CD14-positive monocyte (primary cell): ENCODE results near the gene ANGEL2. TPM values are rescaled to one million over a fixed set of nuclear protein-coding genes. Genes with fewer than 3 reads are reported as not detected.

Experiments used
- DNase-seq, 3 donors: peaks; one replicate each; pipeline ENCODE4 v3.0.0-alpha.2; 2011 to 2022
- H2AFZ ChIP-seq: 2 replicates; pipeline ENCODE4 v1.6.0; 2012; ENCODE audit warnings: mild to moderate bottlenecking, low read depth, low read length, inconsistent platforms; ENCODE audit not compliant: insufficient read depth, poor library complexity, severe bottlenecking
- H3K27ac ChIP-seq, 2 donors: 1 replicate in 1 of 2; 2 replicates in 1 of 2; pipeline ENCODE4 v1.5.1; 2012 to 2013; ENCODE audit warnings: low read length in 2 of 2, control low read depth in 1 of 2, inconsistent platforms in 1 of 2, low read depth in 1 of 2, mild to moderate bottlenecking in 1 of 2
- H3K27me3 ChIP-seq, 2 donors: one replicate each; pipeline versions ENCODE4 v1.6.0 to v1.6.1; 2011 to 2013; ENCODE audit warnings: low read length in 2 of 2; ENCODE audit not compliant: control insufficient read depth in 2 of 2, insufficient read depth in 2 of 2
- H3K36me3 ChIP-seq, 2 donors: replicated peaks in 1 of 2; 1 replicate in 1 of 2; 2 replicates in 1 of 2; pipeline versions ENCODE4 v1.5.1 to v1.6.1; 2012 to 2013; ENCODE audit warnings: low read length in 2 of 2, control low read depth in 1 of 2, inconsistent platforms in 1 of 2, mild to moderate bottlenecking in 1 of 2; ENCODE audit not compliant: insufficient read depth in 2 of 2, control insufficient read depth in 1 of 2
- H3K4me1 ChIP-seq, 2 donors: 1 replicate in 1 of 2; 2 replicates in 1 of 2; pipeline versions ENCODE4 v1.5.1 to v1.6.1; 2012 to 2013; ENCODE audit warnings: low read length in 2 of 2, control low read depth in 1 of 2, inconsistent platforms in 1 of 2, mild to moderate bottlenecking in 1 of 2, moderate library complexity in 1 of 2; ENCODE audit not compliant: insufficient read depth in 2 of 2, control insufficient read depth in 1 of 2
- H3K4me2 ChIP-seq: replicated peaks from 2 replicates; pipeline ENCODE3; 2012; ENCODE audit warnings: low read length, moderate library complexity, mild to moderate bottlenecking; ENCODE audit not compliant: poor library complexity, severe bottlenecking; ENCODE audit errors: extremely low read depth
- H3K4me3 ChIP-seq, 3 experiments: fragments of 200-600 bp in 1 of 3; sonication (generic) in 1 of 3; replicated peaks in 1 of 3; 1 replicate in 2 of 3; 2 replicates in 1 of 3; pipeline ENCODE4 v1.5.1; 2011 to 2013; ENCODE audit warnings: low read length in 3 of 3, mild to moderate bottlenecking in 3 of 3, control low read depth in 2 of 3, low read depth in 2 of 3, inconsistent platforms in 1 of 3, moderate library complexity in 1 of 3
- H3K79me2 ChIP-seq: 2 replicates; pipeline ENCODE4 v1.6.0; 2012; ENCODE audit warnings: mild to moderate bottlenecking, control low read depth, inconsistent platforms, low read length, moderate library complexity; ENCODE audit not compliant: insufficient read depth
- H3K9ac ChIP-seq: 2 replicates; pipeline ENCODE4 v1.6.0; 2017; ENCODE audit warnings: low read length, mild to moderate bottlenecking; ENCODE audit not compliant: insufficient read depth, poor library complexity, severe bottlenecking
- H3K9me3 ChIP-seq, 2 donors: replicated peaks in 1 of 2; 1 replicate in 1 of 2; 2 replicates in 1 of 2; pipeline versions ENCODE4 v1.5.1 to v1.6.1; 2012 to 2013; ENCODE audit warnings: low read length in 2 of 2, control low read depth in 1 of 2; ENCODE audit not compliant: control insufficient read depth in 1 of 2, insufficient read depth in 1 of 2
- H4K20me1 ChIP-seq: 2 replicates; pipeline ENCODE4 v1.6.0; 2012; ENCODE audit warnings: mild to moderate bottlenecking, low read length, control low read depth, moderate library complexity; ENCODE audit not compliant: insufficient read depth
- H3K27ac Mint-ChIP-seq, 7 donors: one replicate each; pipeline ENCODE4 v1.8.0; 2020; ENCODE audit warnings: mild to moderate bottlenecking in 7 of 7, mixed read lengths in 7 of 7, moderate library complexity in 6 of 7, inconsistent platforms in 2 of 7
- H3K27me3 Mint-ChIP-seq, 3 donors: one replicate each; pipeline ENCODE4 v1.8.0; 2021 to 2022; ENCODE audit warnings: low read depth in 3 of 3, mild to moderate bottlenecking in 3 of 3, mixed read lengths in 3 of 3, moderate library complexity in 3 of 3, inconsistent platforms in 1 of 3
- H3K36me3 Mint-ChIP-seq, 2 donors: one replicate each; pipeline ENCODE4 v1.8.0; 2020; ENCODE audit warnings: mixed read lengths in 2 of 2, inconsistent platforms in 1 of 2, mild to moderate bottlenecking in 1 of 2
- H3K4me1 Mint-ChIP-seq: one replicate; pipeline ENCODE4 v1.8.0; 2020; ENCODE audit warnings: mild to moderate bottlenecking, mixed read lengths
- H3K4me3 Mint-ChIP-seq, 2 donors: one replicate each; pipeline ENCODE4 v1.8.0; 2020; ENCODE audit warnings: mild to moderate bottlenecking in 2 of 2, mixed read lengths in 2 of 2, moderate library complexity in 1 of 2
- H3K9me3 Mint-ChIP-seq, 7 donors: one replicate each; pipeline ENCODE4 v1.8.0; 2020 to 2022; ENCODE audit warnings: mixed read lengths in 7 of 7, mild to moderate bottlenecking in 6 of 7, moderate library complexity in 6 of 7, inconsistent platforms in 2 of 7
- CTCF ChIP-seq: fragments of 200-600 bp; IDR thresholded peaks from one replicate; pipeline ENCODE4 v1.8.0; 2022; ENCODE audit warnings: antibody characterized with exemption, mild to moderate bottlenecking
- WGBS: methylation state at CpG from one replicate; pipeline ENCODE4 v1.1.5; 2013; ENCODE audit warnings: missing lambda C conversion rate; ENCODE audit not compliant: insufficient coverage; 5-methylcytosine and 5-hydroxymethylcytosine counted together
- intact Hi-C, 2 donors: fragments of 100-400 bp; cut with micrococcal nuclease; formaldehyde crosslinking; loops; one replicate each; pipeline versions ENCODE4 v1.15.0 to v1.15.1; 2023
- polyA plus RNA-seq, 3 donors: library from polyadenylated mRNA; depleted of rRNA in 1 of 3; unstranded in 2 of 3; stranded (reverse) in 1 of 3; fragments of 300-500 nt in 2 of 3; fragments of >200 nt in 1 of 3; fragmentation: Illumina TruSeq in 2 of 3; gene quantifications; 1 replicate in 2 of 3; 2 replicates in 1 of 3; pipeline ENCODE4 v1.2.3, GENCODE V29; 2012 to 2021

Gene ANGEL2
- polyA plus RNA-seq, 3 donors, result 17.5 to 29.0 (median 18.3) TPM

- TF ChIP-seq CTCF, result no peak
- Histone ChIP-seq H3K36me3 (no peaks in the 10 kb centered on the region), H4K20me1 (no peaks in the 10 kb centered on the region), H3K27ac (no peak overlapping the region), H3K4me1 (peaks cover 8 to 9% of the 10 kb centered on the region in 2 donors), H3K9me3 (no peaks in the 10 kb centered on the region), H3K27me3 (no peaks in the 10 kb centered on the region), H3K4me3 (no peak overlapping the region), H2AFZ (no peak overlapping the region), H3K79me2 (no peaks in the 10 kb centered on the region), H3K4me2 (no peak overlapping the region), H3K9ac (no peak overlapping the region)
- H3K4me1 Mint-ChIP-seq, result peaks cover 11% of the 10 kb centered on the region
- H3K27ac Mint-ChIP-seq, result no peak overlapping the region
- H3K4me3 Mint-ChIP-seq, result no peak overlapping the region
- no CpG with 5 or more reads among the region's 6 CpGs for WGBS
- H3K9me3 Mint-ChIP-seq, result peaks cover 3 to 19% (median 10%) of the 10 kb centered on the region in 7 donors
- intact Hi-C loops, result no loop called here
- peaks cover 3 to 4% (median 3%) of the 10 kb centered on the region in 3 donors for H3K27me3 Mint-ChIP-seq
- DNase-seq, result no peak
- H3K36me3 Mint-ChIP-seq, result peaks cover 0 to 3% of the 10 kb centered on the region in 2 donors
Measured at GRCh38 chr1:212942679-212943392, 72.8 kb downstream of the ANGEL2 start.

Other genes with a start within 250 kb of the ANGEL2 start
- gene NSL1, start 224.1 kb downstream of the ANGEL2 start, polyA plus RNA-seq, result 10 to 100 TPM; 16.8 to 80.3 (median 62.3) TPM
- 10 to 100 TPM; 12.1 to 34.3 (median 31.4) TPM for gene TATDN3, start 224.0 kb downstream of the ANGEL2 start, polyA plus RNA-seq
- under 1 TPM in 1 of 3 donors, not detected in 2; 0.29 TPM for gene SPATA45, start 168.2 kb downstream of the ANGEL2 start, polyA plus RNA-seq
- gene FLVCR1, start 157.6 kb downstream of the ANGEL2 start, polyA plus RNA-seq, result 1 to 10 TPM; 1.8 to 5.5 (median 2.8) TPM
- gene VASH2, start 65.3 kb downstream of the ANGEL2 start, polyA plus RNA-seq, result under 1 TPM in 1 of 3 donors, not detected in 2; 0.07 TPM
- gene RPS6KC1, start 35.4 kb upstream of the ANGEL2 start, polyA plus RNA-seq, result 10 to 100 TPM in 2 of 3 donors, 1 to 10 TPM in 1; 8.9 to 16.0 (median 11.4) TPM